ENCODE results near the gene UPK3A. TPM values are rescaled to one million over a fixed set of nuclear protein-coding genes. Genes with fewer than 3 reads are reported as not detected.

The UPK3A gene
- polyA plus RNA-seq, 1 of the 3 experiments (the other 2 are of a cell fraction) = not detected

GRCh38 chr22:45242778-45243191 is 42.0 kb upstream of the UPK3A start:
- no peaks in the 10 kb centered on the region for H3K27me3 ChIP-seq (ENCODE audit: insufficient read depth)
- peaks cover 0 to 5% of the 10 kb centered on the region in 2 experiments for H3K36me3 ChIP-seq (replicated peaks in 1 of 2; ENCODE audit: control insufficient read depth in 1 of 2, insufficient read depth in 2 of 2, low read length in 1 of 2)
- H3K4me3 ChIP-seq (ENCODE audit: low read depth in 2 of 2, low read length in 1 of 2) = no peak overlapping the region
- WGBS (ENCODE audit: low lambda C conversion rate) = 75% methylated on average over 7 of the region's 7 CpGs
- CTCF ChIA-PET = no interaction called here
- no peak for TF ChIP-seq TEAD4 (IDR thresholded peaks at IDR 0.05; ENCODE audit: borderline replicate concordance, insufficient read depth)
- TF ChIP-seq FOSL2 (IDR thresholded peaks at IDR 0.05; ENCODE audit: borderline replicate concordance, low read depth) = no peak
- no peak for TF ChIP-seq MEF2A (IDR thresholded peaks at IDR 0.05; ENCODE audit: borderline replicate concordance, low read depth)
- TF ChIP-seq TAF1 (IDR thresholded peaks at IDR 0.05; ENCODE audit: borderline replicate concordance, low read depth, low read length) = no peak
- no peak for TF ChIP-seq EP300 (IDR thresholded peaks at IDR 0.05; ENCODE audit: borderline replicate concordance in 1 of 2, low read depth in 1 of 2, low read length in 1 of 2)
- no peak for TF ChIP-seq SIN3A (IDR thresholded peaks at IDR 0.05; ENCODE audit: borderline replicate concordance, low read depth, low read length)
- TF ChIP-seq CTCF (IDR thresholded peaks at IDR 0.05) = 0 out of 2 replicates have a peak, but pooled peaks have one; percentile 14
- no peak; the same call in 1 of the 2 replicates for TF ChIP-seq RAD21 (IDR thresholded peaks at IDR 0.05; ENCODE audit: low read length)
- no peak for TF ChIP-seq TCF12 (IDR thresholded peaks at IDR 0.05)
- H3K9me2 ChIP-seq = no peaks in the 10 kb centered on the region
- H2AFZ ChIP-seq (ENCODE audit: low read depth) = no peak overlapping the region
- H4K20me1 ChIP-seq (ENCODE audit: insufficient read depth) = peaks cover 17% of the 10 kb centered on the region
- no peak overlapping the region for H3K9ac ChIP-seq
- H3K4me1 ChIP-seq (ENCODE audit: control insufficient read depth in 1 of 2, insufficient read depth in 2 of 2, low read depth in 1 of 2, low read length in 1 of 2) = peaks cover 13 to 29% of the 10 kb centered on the region in 2 experiments; a peak in 3 of 4 replicates
- POLR2A ChIA-PET = no interaction called here
- H3K9me3 ChIP-seq = no peaks in the 10 kb centered on the region
- no peak for DNase-seq
- no peak overlapping the region for H3K4me2 ChIP-seq
- H3F3A ChIP-seq (replicated peaks; ENCODE audit: insufficient read depth) = peaks cover 27% of the 10 kb centered on the region
- H3K79me2 ChIP-seq (ENCODE audit: insufficient read depth) = peaks cover 19% of the 10 kb centered on the region
- H3K27ac ChIP-seq (ENCODE audit: low read depth in 2 of 2, low read length in 1 of 2) = no peak overlapping the region

- H3K36me3 ChIP-seq (replicated peaks in 1 of 2; ENCODE audit: control insufficient read depth in 1 of 2, insufficient read depth in 2 of 2, low read length in 1 of 2) = no peaks in the 10 kb centered on the region
- H3K4me1 ChIP-seq (ENCODE audit: control insufficient read depth in 1 of 2, insufficient read depth in 2 of 2, low read depth in 1 of 2, low read length in 1 of 2) = peaks cover 8 to 18% of the 10 kb centered on the region in 2 experiments; a peak in 2 of 4 replicates
- 85% methylated on average over 4 of the region's 4 CpGs for WGBS (ENCODE audit: low lambda C conversion rate)
- TF ChIP-seq FOSL2 (IDR thresholded peaks at IDR 0.05; ENCODE audit: borderline replicate concordance, low read depth) (no peak), CTCF (IDR thresholded peaks at IDR 0.05) (no peak), SIN3A (IDR thresholded peaks at IDR 0.05; ENCODE audit: borderline replicate concordance, low read depth, low read length) (no peak), RCOR1 (IDR thresholded peaks at IDR 0.05; ENCODE audit: low read length) (no peak), FOXM1 (IDR thresholded peaks at IDR 0.05; ENCODE audit: low read depth) (no peak), FOXJ3 (CRISPR knock-in tag; IDR thresholded peaks at IDR 0.05) (no peak), MAX (IDR thresholded peaks at IDR 0.05; ENCODE audit: low read depth) (no peak), ELF1 (IDR thresholded peaks at IDR 0.05) (no peak), REST (IDR thresholded peaks at IDR 0.05; ENCODE audit: low read depth, low read length) (no peak), ZBTB33 (IDR thresholded peaks at IDR 0.05; ENCODE audit: borderline replicate concordance, low read depth) (no peak), TEAD4 (IDR thresholded peaks at IDR 0.05; ENCODE audit: borderline replicate concordance, insufficient read depth) (no peak), JUND (IDR thresholded peaks at IDR 0.05) (no peak)
Observed at GRCh38 chr22:45244916-45245315, 39.8 kb upstream of the UPK3A start.

More at GRCh38 chr22:45244916-45245315, 39.8 kb upstream of the UPK3A start:
- Histone ChIP-seq H3K4me3 (ENCODE audit: low read depth in 2 of 2, low read length in 1 of 2) (no peak overlapping the region), H3K27ac (ENCODE audit: low read depth in 2 of 2, low read length in 1 of 2) (peak overlapping the region in 1 of 2 experiments; percentile 95; a peak in 1 of 4 replicates), H4K20me1 (ENCODE audit: insufficient read depth) (no peaks in the 10 kb centered on the region), H3F3A (replicated peaks; ENCODE audit: insufficient read depth) (peaks cover 27% of the 10 kb centered on the region), H3K27me3 (ENCODE audit: insufficient read depth) (no peaks in the 10 kb centered on the region), H2AFZ (ENCODE audit: low read depth) (no peak overlapping the region), H3K9ac (no peak overlapping the region), H3K9me2 (no peaks in the 10 kb centered on the region), H3K79me2 (ENCODE audit: insufficient read depth) (peaks cover 4% of the 10 kb centered on the region), H3K9me3 (no peaks in the 10 kb centered on the region), H3K4me2 (no peak overlapping the region)
- CTCF ChIA-PET = interaction anchor here (0.6 kb wide), 1 partner anchor 29 kb away, joined by 3 read pairs; no protein-coding TSS in a partner anchor
- POLR2A ChIA-PET = no interaction called here
- DNase-seq = no peak

Measured in SK-N-SH (cell line).